ENCODE data around the gene GALNT2.

GRCh38 chr1:230204842-230205241 lies 137.8 kb downstream of the GALNT2 start:
- TF ChIP-seq, protein P1, sequence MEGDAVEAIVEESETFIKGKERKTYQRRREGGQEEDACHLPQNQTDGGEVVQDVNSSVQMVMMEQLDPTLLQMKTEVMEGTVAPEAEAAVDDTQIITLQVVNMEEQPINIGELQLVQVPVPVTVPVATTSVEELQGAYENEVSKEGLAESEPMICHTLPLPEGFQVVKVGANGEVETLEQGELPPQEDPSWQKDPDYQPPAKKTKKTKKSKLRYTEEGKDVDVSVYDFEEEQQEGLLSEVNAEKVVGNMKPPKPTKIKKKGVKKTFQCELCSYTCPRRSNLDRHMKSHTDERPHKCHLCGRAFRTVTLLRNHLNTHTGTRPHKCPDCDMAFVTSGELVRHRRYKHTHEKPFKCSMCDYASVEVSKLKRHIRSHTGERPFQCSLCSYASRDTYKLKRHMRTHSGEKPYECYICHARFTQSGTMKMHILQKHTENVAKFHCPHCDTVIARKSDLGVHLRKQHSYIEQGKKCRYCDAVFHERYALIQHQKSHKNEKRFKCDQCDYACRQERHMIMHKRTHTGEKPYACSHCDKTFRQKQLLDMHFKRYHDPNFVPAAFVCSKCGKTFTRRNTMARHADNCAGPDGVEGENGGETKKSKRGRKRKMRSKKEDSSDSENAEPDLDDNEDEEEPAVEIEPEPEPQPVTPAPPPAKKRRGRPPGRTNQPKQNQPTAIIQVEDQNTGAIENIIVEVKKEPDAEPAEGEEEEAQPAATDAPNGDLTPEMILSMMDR (conservative IDR thresholded peaks at IDR 0.05; ENCODE audit: low read length): no peak
- TF ChIP-seq EZH2phosphoT487 (IDR thresholded peaks at IDR 0.05; ENCODE audit: borderline replicate concordance): no peak
